NB4 (cell line): ENCODE results near the gene CXCR2.

Experiments
- DNase-seq: peaks from one replicate; pipeline ENCODE4 v3.0.0; 2010; ENCODE audit warnings: low read depth
- H3K4me3 ChIP-seq: one replicate; pipeline ENCODE4 v1.5.1; 2011; ENCODE audit warnings: mild to moderate bottlenecking, low read depth, low read length, moderate library complexity
- MYC ChIP-seq: IDR thresholded peaks from 2 replicates; pipeline ENCODE4 v1.6.1; 2011; ENCODE audit warnings: low read depth, low read length
- POLR2A ChIP-seq: IDR thresholded peaks from 2 replicates; pipeline ENCODE4 v1.6.1; 2011; ENCODE audit warnings: mild to moderate bottlenecking; ENCODE audit not compliant: insufficient read length; ENCODE audit errors: extremely low read depth
- TF ChIP-seq, protein P1 (sequence below): IDR thresholded peaks from one replicate; pipeline ENCODE4 v1.5.1; 2012; ENCODE audit warnings: low read depth, low read length
- TF ChIP-seq, protein P2 (sequence below): IDR thresholded peaks from 2 replicates; pipeline ENCODE4 v1.6.1; 2011; ENCODE audit warnings: low read depth, low read length

Gene CXCR2

DNA sequence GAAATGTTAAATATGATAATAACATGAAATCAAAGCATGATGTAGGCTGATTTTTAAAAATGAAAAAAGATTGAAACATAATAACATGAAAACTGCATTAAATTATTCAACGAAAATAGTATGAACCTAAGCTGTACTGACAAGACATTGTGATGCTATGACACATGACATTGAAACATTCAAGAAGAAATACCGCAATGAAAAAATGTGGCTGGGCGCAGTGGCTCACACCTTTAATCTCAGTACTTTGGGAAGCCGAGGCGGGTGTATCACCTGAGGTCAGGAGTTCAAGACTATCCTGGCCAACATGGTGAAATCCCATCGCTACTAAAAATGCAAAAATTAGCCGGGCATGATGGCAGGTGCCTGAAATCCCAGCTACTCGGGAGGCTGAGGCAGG, 26.3 kb downstream of the CXCR2 start:
- H3K4me3 ChIP-seq = no peak overlapping the region
- DNase-seq = no peak
- no peak for TF ChIP-seq MYC
- TF ChIP-seq, protein P1, sequence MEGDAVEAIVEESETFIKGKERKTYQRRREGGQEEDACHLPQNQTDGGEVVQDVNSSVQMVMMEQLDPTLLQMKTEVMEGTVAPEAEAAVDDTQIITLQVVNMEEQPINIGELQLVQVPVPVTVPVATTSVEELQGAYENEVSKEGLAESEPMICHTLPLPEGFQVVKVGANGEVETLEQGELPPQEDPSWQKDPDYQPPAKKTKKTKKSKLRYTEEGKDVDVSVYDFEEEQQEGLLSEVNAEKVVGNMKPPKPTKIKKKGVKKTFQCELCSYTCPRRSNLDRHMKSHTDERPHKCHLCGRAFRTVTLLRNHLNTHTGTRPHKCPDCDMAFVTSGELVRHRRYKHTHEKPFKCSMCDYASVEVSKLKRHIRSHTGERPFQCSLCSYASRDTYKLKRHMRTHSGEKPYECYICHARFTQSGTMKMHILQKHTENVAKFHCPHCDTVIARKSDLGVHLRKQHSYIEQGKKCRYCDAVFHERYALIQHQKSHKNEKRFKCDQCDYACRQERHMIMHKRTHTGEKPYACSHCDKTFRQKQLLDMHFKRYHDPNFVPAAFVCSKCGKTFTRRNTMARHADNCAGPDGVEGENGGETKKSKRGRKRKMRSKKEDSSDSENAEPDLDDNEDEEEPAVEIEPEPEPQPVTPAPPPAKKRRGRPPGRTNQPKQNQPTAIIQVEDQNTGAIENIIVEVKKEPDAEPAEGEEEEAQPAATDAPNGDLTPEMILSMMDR = no peak

DNA sequence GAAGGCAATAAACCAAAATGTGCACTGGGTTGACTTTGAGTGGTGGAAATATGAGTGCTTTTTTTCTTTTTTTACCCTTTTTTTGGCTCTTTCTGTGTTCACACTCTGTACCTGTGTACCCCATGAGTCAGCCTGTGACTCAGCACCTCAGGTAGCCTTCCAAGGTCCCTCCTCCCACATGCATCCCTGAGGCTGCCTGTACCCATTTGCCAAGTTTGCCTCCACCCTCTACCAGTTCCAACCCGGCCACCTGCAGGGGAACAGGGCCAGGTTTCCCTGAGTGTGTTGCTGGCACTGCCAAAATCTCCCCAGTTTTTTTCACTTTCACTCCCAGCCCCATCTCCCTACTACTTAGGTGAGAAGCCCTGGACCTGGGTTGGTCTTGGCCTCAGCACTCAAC, 26.9 kb downstream of the CXCR2 start:
- TF ChIP-seq, protein P1 = no peak
- DNase-seq = no peak

DNA sequence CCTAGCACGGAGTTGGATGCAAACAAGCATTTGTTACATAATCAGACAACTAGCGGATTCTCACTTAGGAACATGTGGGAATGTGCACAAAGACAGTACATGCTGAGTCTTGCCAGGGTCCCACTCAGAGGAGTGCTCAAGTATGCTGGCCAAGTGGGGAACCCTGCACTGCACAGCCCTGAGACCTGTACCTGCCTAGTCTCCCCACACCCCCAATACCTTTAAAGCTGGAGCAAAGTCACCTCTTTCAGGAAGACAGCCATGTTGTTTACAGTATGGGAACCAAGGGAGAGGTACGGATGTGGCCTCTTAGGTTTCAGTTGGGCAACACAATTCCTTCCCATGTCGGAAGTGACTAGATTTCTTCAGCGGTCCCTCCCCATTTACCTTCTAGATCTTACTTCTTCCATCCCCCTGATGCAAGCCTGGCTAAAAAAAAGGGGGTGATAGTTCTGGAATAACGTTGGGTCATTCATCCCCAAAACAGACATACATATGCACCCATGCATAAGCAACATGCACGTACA, 30.2 kb downstream of the CXCR2 start:
- TF ChIP-seq MYC (no peak), POLR2A (no peak)
- TF ChIP-seq, protein P2, sequence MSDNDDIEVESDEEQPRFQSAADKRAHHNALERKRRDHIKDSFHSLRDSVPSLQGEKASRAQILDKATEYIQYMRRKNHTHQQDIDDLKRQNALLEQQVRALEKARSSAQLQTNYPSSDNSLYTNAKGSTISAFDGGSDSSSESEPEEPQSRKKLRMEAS = no peak
- TF ChIP-seq, protein P1 = no peak
- no peak for DNase-seq
- no peak overlapping the region for H3K4me3 ChIP-seq

More for the DNA sequence above, 26.9 kb downstream of the CXCR2 start:
- no peak overlapping the region for H3K4me3 ChIP-seq

DNA sequence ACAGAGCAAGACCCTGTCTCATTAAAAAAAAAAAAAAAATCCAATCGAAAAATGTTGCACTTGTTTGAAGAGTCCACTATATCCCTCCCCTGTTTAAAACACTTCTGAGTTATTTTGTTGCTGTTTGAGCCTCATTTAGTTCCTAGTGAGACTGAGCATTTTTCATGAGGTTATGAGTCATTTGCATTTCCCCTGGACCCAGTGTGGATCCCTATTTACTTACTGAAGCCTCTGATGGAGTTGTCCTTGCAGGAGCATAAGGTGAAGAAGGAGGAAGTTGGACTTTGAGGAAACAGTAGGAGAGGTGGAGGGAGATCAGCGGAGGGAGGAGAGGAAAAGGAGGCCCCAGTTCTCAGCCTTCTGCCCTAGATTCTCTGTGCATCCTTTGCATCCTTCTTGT, 35.8 kb downstream of the CXCR2 start:
- H3K4me3 ChIP-seq = no peak overlapping the region
- peak; percentile 32 for DNase-seq
- TF ChIP-seq POLR2A (no peak), MYC (no peak)
- TF ChIP-seq, protein P2 = no peak
- TF ChIP-seq, protein P1 = no peak

DNA sequence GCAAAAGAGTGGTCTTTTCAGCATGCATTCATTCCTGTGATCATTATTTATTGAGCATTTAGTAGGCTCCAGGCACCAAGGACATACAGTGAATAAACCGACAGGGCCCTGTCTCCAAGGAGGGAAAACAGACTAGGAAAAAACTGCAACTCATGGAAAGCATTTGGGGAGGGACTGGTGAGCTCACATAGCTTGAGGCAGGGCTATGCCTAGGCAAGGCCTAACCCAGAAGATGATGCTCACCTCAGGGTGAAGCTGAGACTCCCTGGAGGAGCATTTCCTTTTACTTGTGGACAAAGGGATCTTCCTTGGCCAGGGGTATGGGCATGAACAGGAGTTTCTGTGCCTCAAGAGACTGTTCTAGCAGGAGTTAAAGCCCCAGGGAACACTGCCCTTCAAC, 37.0 kb downstream of the CXCR2 start:
- no peak for DNase-seq
- H3K4me3 ChIP-seq = no peak overlapping the region
- TF ChIP-seq, protein P2 = no peak

DNA sequence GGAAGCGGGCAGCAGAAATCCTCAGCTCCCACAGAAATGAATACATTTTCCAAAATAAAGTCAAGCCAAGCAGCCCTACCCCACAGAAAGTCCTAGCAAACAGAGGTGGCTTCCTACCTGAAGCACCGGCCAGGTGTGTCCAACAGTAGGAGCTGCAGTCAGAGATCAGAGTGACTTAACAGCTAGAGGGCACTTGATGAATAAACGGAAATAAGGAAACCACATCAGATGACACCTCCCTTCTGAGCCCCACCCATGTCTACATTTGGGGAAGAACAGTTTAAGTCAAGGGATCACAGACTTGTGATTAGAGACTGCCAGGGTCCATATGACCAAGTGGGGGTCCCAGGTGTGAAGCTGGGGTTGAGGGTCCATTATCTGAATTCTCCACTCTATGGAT, 41.0 kb downstream of the CXCR2 start, which contains the start of gene CXCR1:
Gene CXCR1 (minus strand): TSS at position 172 of the 400 bp plus-strand sequence. CDS start 1,751 bp downstream, outside the sequence.
- peak; percentile 67 for DNase-seq
- TF ChIP-seq, protein P2 = no peak
- TF ChIP-seq, protein P1 = no peak
- TF ChIP-seq POLR2A (no peak), MYC (no peak)
- H3K4me3 ChIP-seq = no peak within 1 kb of the TSS
